Neural cell (in vitro differentiated cells): ENCODE results near the gene CDC37L1. TPM values are rescaled to one million over a fixed set of nuclear protein-coding genes. Genes with fewer than 3 reads are reported as not detected.

Experiments
- H2AFZ ChIP-seq: fragments of 200-600, 300-800 bp; sonication (generic), shearing (Covaris generic); 2 replicates; pipeline ENCODE4 v1.6.0; 2014; ENCODE audit warnings: low read depth, mild to moderate bottlenecking, antibody characterized with exemption, low read length, moderate library complexity
- H3F3A ChIP-seq: fragments of 200-600 bp; shearing (Covaris generic); 2 replicates; pipeline ENCODE4 v1.6.1; 2016; ENCODE audit warnings: mild to moderate bottlenecking, moderate library complexity, mixed read lengths, antibody characterized with exemption, low read length; ENCODE audit not compliant: insufficient read depth, poor library complexity, severe bottlenecking
- H3K27ac ChIP-seq: fragments of 200-600, 300-800 bp; sonication (generic), shearing (Covaris generic); 2 replicates; pipeline ENCODE4 v1.5.1; 2014; ENCODE audit warnings: mild to moderate bottlenecking, low read length, moderate library complexity
- H3K27me3 ChIP-seq: fragments of 300-800, 200-600 bp; sonication (generic), shearing (Covaris generic); 2 replicates; pipeline ENCODE4 v1.6.0; 2014; ENCODE audit warnings: mild to moderate bottlenecking, low read depth, low read length, moderate library complexity; ENCODE audit not compliant: insufficient read depth
- H3K36me3 ChIP-seq: fragments of 300-800, 200-600 bp; sonication (generic), shearing (Covaris generic); 2 replicates; pipeline ENCODE4 v1.5.1; 2014; ENCODE audit warnings: mild to moderate bottlenecking, antibody characterized with exemption, low read length, moderate library complexity; ENCODE audit not compliant: insufficient read depth
- H3K4me2 ChIP-seq: fragments of 300-800, 200-600 bp; sonication (generic), shearing (Covaris generic); 2 replicates; pipeline ENCODE4 v1.6.0; 2014; ENCODE audit warnings: mild to moderate bottlenecking, low read length
- H3K4me3 ChIP-seq: fragments of 300-800, 200-600 bp; sonication (generic), shearing (Covaris generic); 2 replicates; pipeline ENCODE4 v1.5.1; 2014; ENCODE audit warnings: mild to moderate bottlenecking, low read length, moderate library complexity
- H3K79me2 ChIP-seq: fragments of 200-600 bp; shearing (Covaris generic); replicated peaks from 2 replicates; pipeline ENCODE4 v1.6.0; 2014; ENCODE audit warnings: mild to moderate bottlenecking, low read length, moderate library complexity; ENCODE audit not compliant: insufficient read depth
- H3K9ac ChIP-seq: fragments of 300-800, 200-600 bp; sonication (generic), shearing (Covaris generic); 2 replicates; pipeline ENCODE4 v1.6.1; 2016; ENCODE audit warnings: mild to moderate bottlenecking, low read length, mixed read lengths
- H3K9me2 ChIP-seq: fragments of 200-600 bp; shearing (Covaris generic); 2 replicates; pipeline ENCODE4 v1.6.1; 2016; ENCODE audit warnings: mild to moderate bottlenecking, low read length, mixed read lengths; ENCODE audit not compliant: insufficient read depth
- H3K9me3 ChIP-seq: fragments of 200-600, 300-800 bp; sonication (generic), shearing (Covaris generic); 2 replicates; pipeline ENCODE4 v1.6.1; 2016; ENCODE audit warnings: mild to moderate bottlenecking, mixed run types, low read length, moderate library complexity, mixed read lengths
- H4K20me1 ChIP-seq: fragments of 200-600 bp; shearing (Covaris generic); 2 replicates; pipeline ENCODE4 v1.6.1; 2016; ENCODE audit warnings: mild to moderate bottlenecking, mixed run types; ENCODE audit not compliant: insufficient read depth
- EP300 ChIP-seq: fragments of 450-650 bp; conservative IDR thresholded peaks from 2 replicates; pipeline ENCODE4 v1.6.1; 2014; ENCODE audit warnings: antibody characterized with exemption, mild to moderate bottlenecking, moderate library complexity; ENCODE audit not compliant: poor library complexity, severe bottlenecking
- EZH2 ChIP-seq: fragments of 200-600, 300-800 bp; shearing (Covaris generic), sonication (generic); IDR thresholded peaks from 2 replicates; pipeline ENCODE4 v1.6.1; 2014; ENCODE audit warnings: antibody characterized with exemption, low read length, borderline replicate concordance, mild to moderate bottlenecking; ENCODE audit not compliant: insufficient read depth, poor library complexity, severe bottlenecking
- MXI1 ChIP-seq: fragments of 450-650 bp; conservative IDR thresholded peaks from 2 replicates; pipeline ENCODE4 v1.6.1; 2014; ENCODE audit warnings: antibody characterized with exemption, mild to moderate bottlenecking; ENCODE audit not compliant: poor library complexity, severe bottlenecking
- POLR2AphosphoS5 ChIP-seq: IDR thresholded peaks from 2 replicates; pipeline ENCODE4 v1.6.1; 2012
- RAD21 ChIP-seq: fragments of 450-650 bp; conservative IDR thresholded peaks from 2 replicates; pipeline ENCODE4 v1.6.1; 2014; ENCODE audit warnings: antibody characterized with exemption, mild to moderate bottlenecking, moderate library complexity
- SMC3 ChIP-seq: fragments of 450-650 bp; conservative IDR thresholded peaks from 2 replicates; pipeline ENCODE4 v1.6.1; 2014; ENCODE audit warnings: antibody characterized with exemption, mild to moderate bottlenecking, moderate library complexity; ENCODE audit not compliant: poor library complexity
- TAF1 ChIP-seq: IDR thresholded peaks from 2 replicates; pipeline ENCODE4 v1.6.1; 2012; ENCODE audit warnings: low read depth
- polyA plus RNA-seq: library from polyadenylated mRNA; depleted of rRNA; stranded (reverse); fragments of >200 nt; gene quantifications from 2 replicates; pipeline ENCODE4 v1.2.3, GENCODE V29; 2014
- TF ChIP-seq, protein P1 (sequence below): fragments of 450-650 bp; IDR thresholded peaks from 2 replicates; pipeline ENCODE4 v1.5.1; 2014; ENCODE audit warnings: antibody characterized with exemption, mild to moderate bottlenecking, moderate library complexity; ENCODE audit not compliant: poor library complexity, severe bottlenecking
- TF ChIP-seq, protein P2 (sequence below): IDR thresholded peaks from 2 replicates; pipeline ENCODE4 v1.6.1; 2012; ENCODE audit warnings: borderline replicate concordance

CDC37L1 gene
- polyA plus RNA-seq, 1 donor from 2014 or later: 34.7 TPM

DNA sequence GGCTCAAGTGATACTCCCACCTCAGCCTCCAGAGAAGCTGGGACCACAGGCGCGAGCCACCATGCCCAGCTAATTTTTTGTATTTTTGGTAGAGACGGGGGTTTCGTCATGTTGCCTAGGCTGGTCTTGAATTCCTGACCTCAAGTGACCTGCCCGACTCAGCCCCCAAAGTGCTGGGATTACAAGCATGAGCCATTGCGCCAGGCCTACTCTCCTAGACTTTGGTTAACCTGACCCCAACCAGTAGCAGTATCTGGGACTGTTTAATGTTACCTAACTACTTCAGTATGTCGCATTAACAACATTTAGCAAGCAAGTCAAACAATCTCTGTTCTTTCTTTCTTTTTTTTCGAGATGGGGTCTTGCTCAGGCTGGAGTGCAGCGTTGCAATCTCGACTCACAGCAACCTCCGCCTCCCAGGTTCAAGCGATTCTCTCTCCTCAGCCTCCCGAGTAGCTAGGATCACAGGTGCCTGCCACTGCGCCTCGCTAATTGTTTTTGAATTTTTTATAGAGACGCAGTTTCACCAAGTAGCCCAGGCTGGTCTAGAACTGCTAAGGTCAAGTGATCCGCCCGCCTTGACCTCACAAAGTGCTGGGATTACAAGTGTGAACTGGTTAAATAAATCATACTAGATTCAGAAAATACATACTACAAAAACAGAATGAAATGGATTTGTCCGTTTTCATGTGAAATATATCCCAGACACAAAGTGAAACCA, 59.7 kb downstream of the CDC37L1 start:
- Histone ChIP-seq H4K20me1 (no peaks in the 10 kb centered on the region), H3K4me2 (no peak overlapping the region), H3K27me3 (no peaks in the 10 kb centered on the region), H3K27ac (no peak overlapping the region), H3K9ac (no peak overlapping the region), H3K4me3 (peak overlapping the region; percentile 97), H3K9me3 (no peaks in the 10 kb centered on the region), H3K9me2 (no peaks in the 10 kb centered on the region), H3K79me2 (peaks cover 51% of the 10 kb centered on the region), H3K36me3 (no peaks in the 10 kb centered on the region), H2AFZ (no peak overlapping the region), H3F3A (no peaks in the 10 kb centered on the region)
- no peak for TF ChIP-seq MXI1
- TF ChIP-seq, protein P1, sequence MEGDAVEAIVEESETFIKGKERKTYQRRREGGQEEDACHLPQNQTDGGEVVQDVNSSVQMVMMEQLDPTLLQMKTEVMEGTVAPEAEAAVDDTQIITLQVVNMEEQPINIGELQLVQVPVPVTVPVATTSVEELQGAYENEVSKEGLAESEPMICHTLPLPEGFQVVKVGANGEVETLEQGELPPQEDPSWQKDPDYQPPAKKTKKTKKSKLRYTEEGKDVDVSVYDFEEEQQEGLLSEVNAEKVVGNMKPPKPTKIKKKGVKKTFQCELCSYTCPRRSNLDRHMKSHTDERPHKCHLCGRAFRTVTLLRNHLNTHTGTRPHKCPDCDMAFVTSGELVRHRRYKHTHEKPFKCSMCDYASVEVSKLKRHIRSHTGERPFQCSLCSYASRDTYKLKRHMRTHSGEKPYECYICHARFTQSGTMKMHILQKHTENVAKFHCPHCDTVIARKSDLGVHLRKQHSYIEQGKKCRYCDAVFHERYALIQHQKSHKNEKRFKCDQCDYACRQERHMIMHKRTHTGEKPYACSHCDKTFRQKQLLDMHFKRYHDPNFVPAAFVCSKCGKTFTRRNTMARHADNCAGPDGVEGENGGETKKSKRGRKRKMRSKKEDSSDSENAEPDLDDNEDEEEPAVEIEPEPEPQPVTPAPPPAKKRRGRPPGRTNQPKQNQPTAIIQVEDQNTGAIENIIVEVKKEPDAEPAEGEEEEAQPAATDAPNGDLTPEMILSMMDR: no peak
- no peak for TF ChIP-seq TAF1
- no peak for TF ChIP-seq POLR2AphosphoS5
- no peak for TF ChIP-seq EZH2
- TF ChIP-seq, protein P2, sequence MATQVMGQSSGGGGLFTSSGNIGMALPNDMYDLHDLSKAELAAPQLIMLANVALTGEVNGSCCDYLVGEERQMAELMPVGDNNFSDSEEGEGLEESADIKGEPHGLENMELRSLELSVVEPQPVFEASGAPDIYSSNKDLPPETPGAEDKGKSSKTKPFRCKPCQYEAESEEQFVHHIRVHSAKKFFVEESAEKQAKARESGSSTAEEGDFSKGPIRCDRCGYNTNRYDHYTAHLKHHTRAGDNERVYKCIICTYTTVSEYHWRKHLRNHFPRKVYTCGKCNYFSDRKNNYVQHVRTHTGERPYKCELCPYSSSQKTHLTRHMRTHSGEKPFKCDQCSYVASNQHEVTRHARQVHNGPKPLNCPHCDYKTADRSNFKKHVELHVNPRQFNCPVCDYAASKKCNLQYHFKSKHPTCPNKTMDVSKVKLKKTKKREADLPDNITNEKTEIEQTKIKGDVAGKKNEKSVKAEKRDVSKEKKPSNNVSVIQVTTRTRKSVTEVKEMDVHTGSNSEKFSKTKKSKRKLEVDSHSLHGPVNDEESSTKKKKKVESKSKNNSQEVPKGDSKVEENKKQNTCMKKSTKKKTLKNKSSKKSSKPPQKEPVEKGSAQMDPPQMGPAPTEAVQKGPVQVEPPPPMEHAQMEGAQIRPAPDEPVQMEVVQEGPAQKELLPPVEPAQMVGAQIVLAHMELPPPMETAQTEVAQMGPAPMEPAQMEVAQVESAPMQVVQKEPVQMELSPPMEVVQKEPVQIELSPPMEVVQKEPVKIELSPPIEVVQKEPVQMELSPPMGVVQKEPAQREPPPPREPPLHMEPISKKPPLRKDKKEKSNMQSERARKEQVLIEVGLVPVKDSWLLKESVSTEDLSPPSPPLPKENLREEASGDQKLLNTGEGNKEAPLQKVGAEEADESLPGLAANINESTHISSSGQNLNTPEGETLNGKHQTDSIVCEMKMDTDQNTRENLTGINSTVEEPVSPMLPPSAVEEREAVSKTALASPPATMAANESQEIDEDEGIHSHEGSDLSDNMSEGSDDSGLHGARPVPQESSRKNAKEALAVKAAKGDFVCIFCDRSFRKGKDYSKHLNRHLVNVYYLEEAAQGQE: no peak
- TF ChIP-seq RAD21: no peak
- TF ChIP-seq SMC3: no peak
- TF ChIP-seq EP300: no peak

DNA sequence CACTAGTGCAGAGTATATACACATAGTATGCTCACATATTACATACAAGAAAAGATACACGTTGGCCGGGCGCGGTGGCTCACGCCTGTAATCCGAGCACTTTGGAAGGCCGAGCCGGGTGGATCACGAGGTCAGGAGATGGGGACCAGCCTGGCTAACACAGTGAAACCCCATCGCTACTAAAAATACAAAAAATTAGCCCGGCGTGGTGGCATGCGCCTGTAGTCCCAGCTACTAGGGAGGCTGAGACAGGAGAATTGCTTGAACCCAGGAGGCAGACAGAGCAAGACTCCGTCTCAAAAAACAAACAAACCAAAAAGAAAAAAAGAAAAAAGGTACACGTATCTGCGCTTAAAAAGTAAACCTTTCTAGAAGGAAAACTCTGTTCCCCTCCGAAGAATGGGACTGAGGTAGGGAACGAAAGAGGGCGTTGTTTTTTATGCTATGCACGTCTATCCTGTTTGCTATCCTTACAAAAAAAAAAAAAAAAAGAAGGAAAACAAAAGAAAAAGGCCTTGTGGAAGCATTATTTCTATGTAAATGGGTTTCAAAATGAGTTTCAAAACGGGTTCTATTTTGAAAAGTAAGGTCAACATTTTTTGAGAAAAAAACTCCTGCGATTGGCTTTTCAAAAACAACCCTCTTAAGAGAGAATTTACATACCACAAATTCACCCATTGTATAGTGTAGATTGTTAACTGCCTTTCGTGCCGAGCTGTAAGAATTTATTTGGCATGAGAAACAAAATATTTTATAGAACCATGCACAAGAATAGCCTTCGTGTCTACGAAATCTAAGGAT, 60.4 kb downstream of the CDC37L1 start:
- no peaks in the 10 kb centered on the region for H3K9me3 ChIP-seq
- H2AFZ ChIP-seq: peak overlapping the region; percentile 60
- H3K27ac ChIP-seq: no peak overlapping the region

More for the DNA sequence above, 60.4 kb downstream of the CDC37L1 start:
- Histone ChIP-seq H4K20me1 (no peaks in the 10 kb centered on the region), H3K9me2 (no peaks in the 10 kb centered on the region), H3K4me3 (peak overlapping the region; percentile 97), H3K4me2 (peak overlapping the region; percentile 83), H3K36me3 (no peaks in the 10 kb centered on the region), H3K27me3 (no peaks in the 10 kb centered on the region), H3K9ac (peak overlapping the region; percentile 79), H3K79me2 (peaks cover 43% of the 10 kb centered on the region), H3F3A (no peaks in the 10 kb centered on the region)
- TF ChIP-seq, protein P2: no peak
- no peak for TF ChIP-seq MXI1
- TF ChIP-seq, protein P1: no peak
- no peak for TF ChIP-seq EP300
- TF ChIP-seq SMC3: no peak
- no peak for TF ChIP-seq EZH2
- no peak for TF ChIP-seq RAD21
- TF ChIP-seq TAF1: no peak
- no peak for TF ChIP-seq POLR2AphosphoS5
